Fibroblast of gingiva (primary cell): ENCODE results near the gene RERG.
A peak's percentile ranks its signal among the peaks of the same experiment; 100 is the strongest.
"Not testable (repeated sequence)": the region's sequence is repeated elsewhere in the genome, so short reads cannot be mapped to it uniquely, and the experiment has no call there.

ENCODE experiments used
- DNase-seq: peaks from one replicate; pipeline ENCODE4 v3.0.0-alpha.2; 2011; ENCODE audit warnings: low read depth

Gene RERG

GRCh38 chr12:15220915-15221885 lies at the start of gene RERG:
Gene RERG, minus strand, starts transcription at chr12:15221417. Its CDS starts 3,928 bp downstream, at chr12:15217489.
- peak; percentile 67 for DNase-seq

- DNase-seq, result no peak
These were observed 49.4 kb upstream of the RERG start for GRCh38 chr12:15270591-15270990.

GRCh38 chr12:15268927-15269552 lies 47.8 kb upstream of the RERG start:
- DNase-seq, result peak; percentile 75

- peak; percentile 5 for DNase-seq
These were observed 47.1 kb upstream of the RERG start for GRCh38 chr12:15268309-15268708.

GRCh38 chr12:15265875-15266274 lies 44.7 kb upstream of the RERG start:
- DNase-seq, result no peak

GRCh38 chr12:15256761-15257160 lies 35.5 kb upstream of the RERG start:
- DNase-seq, result peak; percentile 96

GRCh38 chr12:15253990-15254389 lies 32.8 kb upstream of the RERG start:
- no peak for DNase-seq

GRCh38 chr12:15244926-15245325 lies 23.7 kb upstream of the RERG start:
- no peak for DNase-seq

- no peak for DNase-seq
These were observed 23.1 kb upstream of the RERG start for GRCh38 chr12:15244341-15244740.

GRCh38 chr12:15243102-15243501 lies 21.9 kb upstream of the RERG start:
- DNase-seq, result no peak

GRCh38 chr12:15240898-15241297 lies 19.7 kb upstream of the RERG start:
- DNase-seq, result no peak

GRCh38 chr12:15234508-15234907 lies 13.3 kb upstream of the RERG start:
- no peak for DNase-seq

GRCh38 chr12:15234011-15234410 lies 12.8 kb upstream of the RERG start:
- no peak for DNase-seq

GRCh38 chr12:15232959-15233358 lies 11.7 kb upstream of the RERG start:
- DNase-seq, result no peak

GRCh38 chr12:15231493-15231892 lies 10.3 kb upstream of the RERG start:
- DNase-seq, result no peak

- DNase-seq, result peak; percentile 80
These were observed 9.5 kb upstream of the RERG start for GRCh38 chr12:15230751-15231150.

- peak; percentile 17 for DNase-seq
These were observed 8.9 kb upstream of the RERG start for GRCh38 chr12:15230137-15230536.

- peak; percentile 78 for DNase-seq
These were observed 5.9 kb upstream of the RERG start for GRCh38 chr12:15227004-15227679.

- DNase-seq, result not testable (repeated sequence)
These were observed 4.6 kb upstream of the RERG start for GRCh38 chr12:15225863-15226218.

- DNase-seq, result no peak
These were observed 4.1 kb upstream of the RERG start for GRCh38 chr12:15225136-15225862.

- DNase-seq, result no peak
These were observed 1.0 kb upstream of the RERG start for GRCh38 chr12:15222219-15222618.

- no peak for DNase-seq
These were observed 766 bp downstream of the RERG start for GRCh38 chr12:15220451-15220850.
